H1 (cell line): ENCODE data around the gene BCL2. TPM values are rescaled to one million over a fixed set of nuclear protein-coding genes. Genes with fewer than 3 reads are reported as not detected.

Experiments used
- CREB1 ChIP-seq: IDR thresholded peaks from 2 replicates; pipeline ENCODE4 v1.6.1; 2012; ENCODE audit warnings: inconsistent platforms
- TCF12 ChIP-seq: IDR thresholded peaks from 2 replicates; pipeline ENCODE4 v1.6.1; 2011; ENCODE audit warnings: low read depth, mild to moderate bottlenecking, low read length
- polyA plus RNA-seq, 7 experiments: library from polyadenylated mRNA; depleted of rRNA in 3 of 7; stranded (reverse) in 5 of 7; unstranded in 2 of 7; fragments of >200 nt in 5 of 7; fragments of 200-250 nt in 2 of 7; gene quantifications; 1 replicate in 5 of 7; 2 replicates in 1 of 7; 4 replicates in 1 of 7; pipeline versions ENCODE4 v1.2.1 to v1.2.3, GENCODE V29; 2011 to 2013; ENCODE audit warnings: missing spikeins in 2 of 7, mixed read lengths in 2 of 7
- total RNA-seq: library from RNA; stranded (reverse); fragmentation: NEBNext Ultra II Directional; extraction: Animal tissue kit (Norgen Biotek cat#: 25700); gene quantifications from 2 replicates; pipeline ENCODE4 v1.2.1, GENCODE V29; 2021

The BCL2 gene
- total and polyA plus RNA-seq, 2 of the 8 experiments (the other 6 are each of a cell fraction or from before 2014, with no cell fraction given): 0.59 to 4.5 TPM

DNA sequence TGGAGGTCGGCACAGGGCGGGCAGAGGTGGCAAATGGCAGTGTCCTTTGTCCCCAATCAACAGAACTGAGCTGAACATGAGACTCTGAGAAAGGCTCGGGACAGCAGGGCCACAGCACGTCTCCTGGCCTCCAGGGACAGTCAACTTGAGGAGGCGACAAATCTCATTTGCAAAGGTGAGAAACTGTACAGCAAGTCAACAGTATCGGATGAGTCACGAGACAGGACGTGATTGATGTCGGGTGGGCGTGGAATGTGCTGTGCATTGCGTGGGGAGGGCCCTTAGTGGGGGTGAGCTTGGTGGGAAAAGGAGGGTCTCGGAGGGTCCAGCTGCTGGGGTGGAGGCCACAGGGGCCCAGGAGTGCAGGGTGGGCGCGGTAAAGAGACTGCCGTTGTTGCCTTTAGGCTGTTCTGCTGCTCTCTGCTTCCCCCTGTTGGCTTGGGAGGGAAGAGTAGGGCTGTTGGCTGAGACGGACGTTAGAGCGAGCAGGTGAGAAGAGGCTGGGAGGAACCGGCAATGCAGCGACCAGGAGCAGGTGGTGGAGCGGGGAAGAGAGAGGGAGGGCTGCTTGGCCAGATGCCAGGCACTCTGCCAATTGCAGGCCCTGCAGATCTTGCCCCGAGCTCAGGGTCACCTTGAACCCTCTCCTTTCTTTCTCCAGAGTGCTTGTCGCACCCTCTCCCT is 164.3 kb downstream of the BCL2 start (continued):
- TF ChIP-seq CREB1: 0 out of 2 replicates have a peak, but pooled peaks have one; percentile 11
- peak; percentile 52; the same call in 1 of the 2 replicates for TF ChIP-seq TCF12
